NCI-H2196 (cell line): ENCODE results near the gene IL23R.

Source experiments
- DNase-seq: peaks from one replicate; lab custom pipeline; 2025; ENCODE audit not compliant: unreplicated experiment; lab: John Stamatoyannopoulos, UW

The IL23R gene

DNA sequence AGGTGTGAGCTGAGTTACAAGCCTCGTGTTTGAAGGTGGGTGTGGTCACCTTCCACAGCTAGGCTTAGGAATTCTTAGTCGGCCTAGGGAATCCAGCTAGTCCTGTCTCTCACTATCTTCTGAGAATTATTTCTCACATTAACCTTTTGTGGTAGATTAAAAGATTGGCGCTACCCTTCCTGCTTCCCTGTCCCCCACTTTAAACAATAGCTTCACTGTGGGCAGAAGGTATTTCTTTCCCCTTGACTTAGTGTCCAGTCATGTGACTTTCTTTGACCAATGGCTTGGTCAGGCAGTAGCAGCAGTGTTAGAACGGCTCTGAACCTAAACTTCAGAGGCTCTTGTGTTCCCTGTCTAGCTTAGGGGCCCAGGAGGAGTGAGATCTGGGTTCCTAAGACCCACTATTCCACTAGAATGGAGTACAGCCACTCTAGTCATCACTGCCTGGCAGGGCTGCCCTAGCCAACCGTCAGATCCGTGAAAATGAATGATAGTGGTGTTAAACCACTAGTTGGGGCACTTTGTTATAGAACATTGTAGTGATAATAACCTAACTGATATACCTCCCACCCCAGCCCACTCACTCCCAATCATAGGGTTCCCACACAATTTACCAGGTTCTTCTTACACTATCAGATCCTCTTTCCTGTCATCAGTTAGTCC is 17.6 kb upstream of the IL23R start:
- DNase-seq, result no peak

DNA sequence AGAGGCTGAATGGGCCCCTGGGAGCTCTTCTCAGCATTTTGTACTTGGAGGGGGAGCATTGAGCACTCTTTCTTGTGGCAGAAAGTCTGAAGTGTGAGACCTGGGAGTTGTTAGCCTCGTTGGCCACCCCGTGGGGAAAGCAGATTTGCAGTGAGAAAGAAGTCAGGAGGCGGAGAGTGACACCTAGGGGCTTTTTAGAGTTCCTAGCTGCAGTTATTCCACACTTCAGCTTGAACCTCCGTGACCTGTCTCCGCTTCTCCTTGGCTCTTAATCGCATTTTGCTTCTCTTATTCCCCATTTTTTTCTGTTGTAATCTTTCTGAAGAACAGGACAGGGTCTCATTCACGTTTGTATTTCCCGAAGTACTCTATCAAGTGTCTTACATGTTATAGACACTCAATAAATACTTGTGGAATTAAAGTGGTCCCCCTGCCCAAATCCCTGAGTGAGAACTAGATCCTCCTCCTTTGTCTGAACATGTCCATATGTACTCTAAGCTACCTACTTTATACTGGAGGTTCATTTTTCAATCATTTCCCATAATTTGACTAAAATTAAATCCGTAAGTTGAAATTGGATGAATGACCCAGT is 17.0 kb upstream of the IL23R start:
- DNase-seq, result peak; percentile 60

DNA sequence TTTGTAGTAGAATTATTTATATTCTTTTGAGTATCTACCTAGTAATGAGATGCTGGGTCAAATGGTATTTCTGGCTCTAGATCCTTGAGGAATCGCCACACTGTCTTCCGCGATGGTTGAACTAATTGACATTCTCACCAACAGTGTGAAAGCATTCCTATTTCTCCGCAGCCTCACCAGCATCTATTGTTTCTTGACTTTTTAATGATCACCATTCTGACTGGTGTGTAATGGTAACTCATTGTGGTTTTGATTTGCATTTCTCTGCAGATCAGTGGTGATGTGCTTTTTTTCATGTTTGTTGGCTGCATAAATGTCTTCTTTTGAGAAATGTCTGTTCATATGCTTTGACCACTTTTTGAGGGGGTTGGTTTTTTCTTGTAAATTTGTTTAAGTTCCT is 15.3 kb upstream of the IL23R start:
- no peak for DNase-seq

DNA sequence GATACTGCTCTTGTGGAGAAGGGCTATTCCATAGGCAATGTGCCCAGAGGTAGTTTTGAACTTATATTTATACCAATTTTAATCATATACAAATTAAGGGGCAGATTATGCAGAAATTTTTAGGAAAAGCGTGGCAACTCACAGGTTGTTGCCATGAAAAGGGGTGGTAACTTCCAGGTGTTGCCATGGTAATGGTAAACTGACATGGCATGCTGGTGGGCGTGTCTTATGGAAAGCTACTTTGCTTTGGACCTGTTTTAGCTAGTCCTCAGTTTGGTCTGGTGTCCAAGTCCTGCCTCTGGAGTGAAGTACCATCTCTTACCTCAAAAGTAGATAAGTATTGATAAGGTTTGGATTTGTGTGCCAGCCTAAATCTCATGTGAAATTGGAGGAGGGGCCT is 7.9 kb upstream of the IL23R start:
- no peak for DNase-seq

DNA sequence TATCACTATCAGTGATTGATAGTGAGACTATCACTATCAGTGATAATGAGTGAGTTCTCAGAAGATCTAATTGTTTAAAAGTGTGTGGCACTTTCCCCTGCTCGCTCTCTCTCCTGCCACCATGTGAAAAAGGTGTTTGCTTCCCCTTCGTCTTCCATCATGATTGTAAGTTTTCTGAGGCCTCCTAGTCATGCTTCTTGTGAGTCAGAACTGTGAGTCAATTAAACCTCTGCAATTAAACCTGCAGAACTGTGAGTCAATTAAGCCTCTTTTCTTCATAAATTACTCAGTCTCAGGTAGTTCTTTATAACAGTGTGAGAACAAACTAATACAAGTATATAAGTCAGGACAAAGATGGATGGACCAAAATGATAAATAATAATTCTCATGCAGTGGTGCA is 7.0 kb upstream of the IL23R start:
- no peak for DNase-seq

DNA sequence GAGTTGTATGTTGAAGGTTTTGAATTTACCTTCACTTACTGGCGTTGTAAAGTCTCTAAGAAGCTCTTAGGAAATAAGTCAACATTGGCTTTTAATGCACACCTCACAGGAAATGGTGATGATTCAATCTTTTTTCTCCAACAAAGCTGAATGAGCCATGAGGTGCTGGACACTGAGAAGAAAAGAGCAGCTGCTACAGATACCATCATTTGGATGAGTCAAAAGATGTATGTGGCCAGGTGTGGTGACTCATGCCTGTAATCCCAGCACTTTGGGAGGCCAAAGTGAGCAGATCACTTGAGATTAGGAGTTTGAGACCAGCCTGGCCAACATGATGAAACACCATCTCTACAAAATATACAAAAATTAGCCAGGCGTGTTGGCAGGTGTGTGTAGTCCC is 3.3 kb upstream of the IL23R start:
- peak; percentile 73 for DNase-seq

DNA sequence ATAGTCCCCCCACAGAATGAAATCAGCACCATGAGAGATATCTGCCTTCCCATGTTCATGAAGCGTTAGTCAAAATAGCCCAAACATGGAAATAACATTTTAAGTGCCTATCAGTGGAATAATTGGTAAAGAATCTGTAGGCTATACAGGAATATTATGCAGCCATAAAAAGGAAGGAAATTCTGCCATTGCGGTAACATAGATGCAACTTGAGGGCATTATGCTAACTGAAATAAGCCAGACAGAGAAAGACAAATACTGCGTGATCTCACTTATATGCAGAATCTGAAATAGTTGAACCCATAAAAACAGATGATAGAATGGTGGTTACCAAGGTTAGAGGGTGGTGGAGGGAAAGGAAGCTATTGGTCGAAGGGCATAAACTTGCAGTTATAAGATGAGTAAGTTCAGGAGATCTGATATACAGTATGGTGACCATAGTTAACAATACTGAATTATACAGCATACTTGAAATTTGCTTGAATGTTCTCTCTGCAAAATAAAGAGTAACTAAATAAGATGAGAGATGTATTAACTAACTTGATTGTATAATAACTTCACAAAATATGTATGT is 699 bp upstream of the IL23R start:
- no peak for DNase-seq

DNA sequence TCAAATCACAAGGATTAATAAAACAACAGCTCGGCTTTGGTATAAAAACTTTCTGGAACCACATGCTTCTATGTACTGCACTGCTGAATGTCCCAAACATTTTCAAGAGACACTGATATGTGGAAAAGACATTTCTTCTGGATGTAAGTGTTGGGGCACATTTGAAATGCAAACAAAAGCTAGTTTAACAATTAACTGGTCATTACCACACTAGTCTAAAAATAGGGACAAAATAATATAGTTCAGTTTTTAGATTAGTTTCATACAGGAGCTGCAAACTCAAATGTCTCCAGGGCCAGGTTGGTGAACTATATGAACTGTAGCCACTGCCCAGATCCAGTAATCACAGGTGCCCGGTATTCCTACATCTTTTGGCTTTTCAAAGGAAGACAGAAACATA is 3.2 kb downstream of the IL23R start:
- no peak for DNase-seq

DNA sequence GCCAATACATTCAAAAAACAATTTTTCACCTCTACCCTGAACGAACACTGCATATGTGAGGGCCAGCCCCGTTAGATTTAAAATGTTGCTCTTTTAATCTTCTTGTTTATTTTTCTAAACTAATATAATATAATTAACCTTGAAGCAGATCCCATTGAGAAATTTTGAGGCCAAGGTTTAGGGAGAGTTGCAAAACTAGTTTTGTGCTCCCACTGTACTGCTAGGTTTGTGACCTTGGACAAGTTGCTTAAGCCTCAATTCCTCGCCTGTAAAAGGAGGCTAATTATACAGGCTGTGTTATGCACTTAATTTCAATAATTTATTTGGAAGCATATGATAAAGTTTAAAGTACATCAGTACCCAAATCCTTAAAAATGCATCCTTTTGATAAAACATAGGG is 3.7 kb downstream of the IL23R start:
- no peak for DNase-seq

DNA sequence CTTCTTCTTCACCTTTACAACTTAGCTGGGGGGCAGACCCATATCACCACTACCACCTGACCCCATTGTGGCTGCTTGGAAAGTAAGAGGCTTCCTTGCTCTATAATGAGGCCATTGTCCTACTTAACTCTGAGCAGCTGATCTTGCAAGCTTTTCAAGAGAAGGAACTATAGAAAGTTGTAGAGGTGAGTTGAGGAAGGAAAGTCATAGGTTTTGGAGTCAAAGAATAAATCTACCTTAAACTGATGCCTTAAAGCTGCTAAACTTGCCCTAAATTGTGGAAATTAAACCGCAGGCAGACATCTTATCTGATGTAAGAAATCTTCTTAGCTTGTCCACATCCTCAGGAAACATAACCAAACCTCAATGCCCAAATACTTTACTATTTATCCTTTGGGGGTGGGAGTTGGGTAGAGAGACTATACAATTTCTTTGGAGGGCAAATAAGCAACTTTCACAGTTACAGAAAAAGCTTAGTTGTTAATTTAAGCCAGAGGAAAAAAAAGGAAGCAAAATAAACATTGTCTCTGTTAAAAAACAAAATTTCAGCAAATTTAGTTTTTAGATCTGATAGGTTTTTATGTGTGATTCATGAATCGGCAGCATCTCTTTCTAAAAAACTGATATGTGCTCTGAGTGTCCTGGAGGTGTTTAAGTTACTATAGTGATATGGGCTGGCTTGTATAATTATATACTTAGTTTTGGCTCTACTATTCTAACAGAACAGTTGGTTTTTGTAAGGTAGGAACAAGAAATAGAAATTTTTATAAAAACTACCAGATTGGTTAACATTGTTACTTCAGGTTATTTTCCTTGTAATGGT is 4.7 kb downstream of the IL23R start:
- no peak for DNase-seq

DNA sequence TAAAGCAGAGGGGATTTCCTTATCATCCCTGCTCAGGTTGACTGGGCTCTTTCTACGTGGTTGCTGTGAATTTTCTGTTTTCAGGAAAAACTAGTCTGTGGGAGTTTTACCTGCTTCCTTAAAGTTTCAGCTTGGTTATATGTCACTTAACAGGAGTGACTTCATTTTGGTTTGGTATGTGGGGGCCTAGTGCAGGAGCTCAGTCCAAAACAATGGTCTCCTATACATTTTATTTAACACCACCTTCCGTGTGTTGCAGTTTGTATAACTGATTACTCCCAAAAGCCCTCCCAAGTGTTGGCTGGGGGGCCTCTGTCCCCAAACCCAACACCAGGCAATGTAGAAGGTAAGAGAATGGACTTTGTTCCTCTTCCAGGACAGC is 5.3 kb downstream of the IL23R start:
- DNase-seq, result no peak

DNA sequence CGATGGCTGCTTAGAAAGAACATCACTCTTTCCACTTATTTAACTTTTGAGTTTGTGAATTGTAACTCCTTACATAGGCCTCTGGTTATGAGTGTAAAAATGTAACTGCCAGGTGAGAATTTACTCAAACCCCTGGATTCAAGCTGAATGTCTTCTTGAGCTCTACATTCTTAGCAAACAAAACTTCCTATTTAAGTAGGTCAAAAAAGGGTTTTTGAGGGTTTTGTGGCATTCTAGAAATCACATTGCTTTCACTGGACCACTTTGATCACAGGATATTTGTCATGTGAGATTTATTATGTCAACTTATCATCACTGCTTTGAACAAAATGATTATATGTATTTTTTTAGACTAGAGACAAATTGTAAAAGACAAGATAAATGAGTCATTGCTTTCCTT is 5.7 kb downstream of the IL23R start:
- no peak for DNase-seq

DNA sequence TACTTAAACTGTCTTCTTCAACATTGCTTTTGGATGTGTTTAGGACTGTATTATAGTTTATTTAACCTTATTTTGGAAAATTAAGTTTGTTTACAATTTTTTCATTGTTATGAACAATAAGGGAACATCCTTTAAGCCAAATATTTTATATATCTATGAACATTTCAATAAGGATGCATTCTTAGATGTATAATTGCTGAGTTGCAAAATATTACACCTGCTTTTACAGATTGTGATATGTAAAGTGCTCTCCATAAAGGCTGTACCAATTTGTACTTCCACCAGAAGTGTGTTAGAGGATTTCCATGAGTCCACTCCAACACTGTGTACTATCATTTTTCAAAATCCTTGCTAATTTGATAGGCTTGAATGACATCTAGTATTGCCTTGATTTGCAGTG is 7.7 kb downstream of the IL23R start:
- no peak for DNase-seq

DNA sequence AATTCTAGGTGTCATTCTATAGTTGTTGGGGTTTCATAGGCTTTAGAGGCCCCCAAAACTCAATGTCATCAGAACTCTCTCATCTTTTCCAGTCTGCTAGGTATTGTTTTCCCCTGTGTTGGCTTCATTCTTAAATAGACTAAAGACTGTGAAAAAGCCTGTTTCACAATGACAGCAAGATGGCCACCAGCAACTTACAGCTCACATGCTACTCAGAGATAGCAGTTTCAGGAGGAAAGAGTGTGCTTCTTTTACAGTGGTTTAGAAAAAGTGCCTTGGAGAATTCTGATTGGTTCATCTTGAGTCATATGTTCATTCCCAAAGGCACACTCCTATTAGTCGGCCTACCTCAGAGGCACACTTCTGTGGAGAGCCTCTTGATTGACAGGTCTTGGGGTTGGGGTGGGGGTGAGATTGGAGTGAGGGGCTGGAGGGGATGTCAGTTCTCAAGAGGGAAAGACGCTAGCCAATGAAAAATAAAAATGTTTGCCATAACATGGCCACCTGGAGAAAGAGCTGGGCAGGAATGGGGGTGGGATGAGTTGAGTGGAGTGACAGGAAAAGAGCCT is 8.5 kb downstream of the IL23R start:
- DNase-seq, result no peak

DNA sequence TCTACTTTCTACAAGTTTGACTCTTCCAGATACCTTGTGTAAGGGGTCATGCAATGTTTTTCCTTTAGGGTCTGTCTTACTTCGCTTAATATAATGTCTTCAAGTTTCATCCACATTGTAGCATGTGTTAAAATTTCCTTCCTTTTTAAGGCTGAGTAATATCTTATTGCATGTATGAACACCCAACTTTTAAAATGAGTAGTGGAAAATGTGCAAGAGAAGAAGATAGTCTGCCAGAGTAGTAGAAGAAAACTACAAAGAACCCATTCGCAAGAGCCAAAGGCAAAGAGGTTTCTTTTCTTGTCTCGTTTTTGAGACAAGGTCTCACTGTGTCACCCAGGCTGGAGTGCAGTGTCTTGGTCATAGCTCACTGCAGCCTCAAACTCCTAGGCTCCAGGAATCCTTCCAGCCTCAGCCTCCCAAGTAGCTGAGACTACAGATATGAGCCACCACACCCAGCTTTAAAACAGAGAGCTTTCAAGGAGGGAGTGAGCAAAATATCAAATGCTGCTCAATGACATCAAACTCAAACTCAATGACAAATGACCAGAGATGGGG is 9.4 kb downstream of the IL23R start:
- no peak for DNase-seq

DNA sequence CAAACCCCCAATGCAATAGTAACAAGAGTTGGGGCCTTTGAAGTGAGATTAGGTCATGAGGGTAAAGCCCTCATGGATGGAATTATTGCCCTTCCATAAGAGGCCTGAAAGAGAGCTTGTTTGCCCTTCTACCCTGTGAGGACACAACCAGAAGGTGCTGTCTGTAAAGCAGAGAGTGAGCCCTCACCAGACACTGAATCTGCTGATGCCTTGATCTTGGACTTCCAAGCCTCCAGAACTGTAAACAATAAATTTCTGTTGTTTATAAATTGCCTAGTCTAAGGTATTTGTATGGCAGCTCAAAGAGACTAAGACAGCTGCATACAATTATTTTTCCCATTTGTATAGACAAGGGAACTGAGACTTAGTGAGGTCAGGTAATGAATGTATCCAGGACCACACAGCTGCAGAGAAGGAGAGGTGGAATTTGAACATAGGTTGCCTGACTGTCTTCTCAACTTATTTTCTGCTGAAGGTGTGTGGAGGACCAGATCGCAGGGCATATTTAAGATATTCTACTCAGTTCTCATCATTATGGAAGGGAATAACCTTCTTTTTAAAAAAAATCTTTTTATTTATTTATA is 18.7 kb downstream of the IL23R start:
- no peak for DNase-seq

DNA sequence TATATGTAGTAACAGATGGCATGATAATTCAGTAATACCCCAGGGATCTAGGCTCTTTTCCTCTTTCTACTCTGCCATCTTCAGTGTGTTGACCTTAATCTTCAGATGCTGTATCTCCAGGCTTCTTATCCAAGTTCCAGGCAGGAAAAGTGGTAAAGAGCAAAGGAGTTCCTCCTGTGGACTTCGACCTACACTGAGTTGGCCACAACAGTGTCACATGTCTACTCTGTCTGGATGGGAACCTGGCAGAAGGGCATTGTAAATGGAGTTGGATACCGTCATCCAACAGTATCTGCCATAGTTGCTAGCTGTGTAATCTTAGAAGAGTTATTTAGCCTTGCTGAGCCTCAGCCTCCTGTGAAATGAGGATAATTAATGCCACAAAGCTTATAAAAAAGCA is 21.9 kb downstream of the IL23R start:
- no peak for DNase-seq

DNA sequence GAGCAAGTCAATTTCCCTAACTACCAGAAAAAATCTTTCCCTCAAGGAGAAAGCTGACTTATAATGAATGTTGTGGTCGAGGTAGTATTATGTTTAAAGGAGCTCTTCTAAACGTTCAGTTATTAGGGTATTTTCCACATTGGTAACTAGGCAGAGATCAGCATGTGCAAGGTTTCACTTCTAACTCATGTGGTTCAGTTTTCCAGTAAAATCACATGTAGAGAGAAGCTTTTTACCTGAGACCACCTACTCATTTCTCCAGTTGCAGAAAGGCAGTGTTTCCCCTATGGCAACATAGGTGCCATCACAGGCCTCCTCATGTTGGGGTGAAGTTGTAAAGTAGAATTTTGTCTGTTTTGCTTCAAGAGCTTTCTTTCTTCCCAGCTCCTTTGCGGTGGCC is 23.7 kb downstream of the IL23R start:
- no peak for DNase-seq

DNA sequence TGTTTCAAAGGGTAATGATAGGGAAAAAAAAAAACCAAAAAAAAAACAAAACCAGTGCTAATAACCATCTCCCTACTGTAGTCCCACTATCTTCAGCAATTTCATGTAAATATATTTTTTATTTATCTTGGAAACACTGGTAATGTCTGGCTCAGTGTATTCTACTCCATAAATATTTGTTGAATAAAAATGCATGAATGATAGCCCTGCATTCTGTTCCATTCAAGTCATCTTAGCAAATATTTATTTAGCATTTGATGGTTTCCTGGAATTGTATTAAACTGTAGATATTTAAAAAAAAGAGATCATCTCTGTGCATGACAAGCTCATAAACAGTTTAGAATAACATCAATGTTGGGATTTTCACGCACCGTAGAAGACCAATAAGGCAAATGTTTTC is 24.2 kb downstream of the IL23R start:
- peak; percentile 11 for DNase-seq

DNA sequence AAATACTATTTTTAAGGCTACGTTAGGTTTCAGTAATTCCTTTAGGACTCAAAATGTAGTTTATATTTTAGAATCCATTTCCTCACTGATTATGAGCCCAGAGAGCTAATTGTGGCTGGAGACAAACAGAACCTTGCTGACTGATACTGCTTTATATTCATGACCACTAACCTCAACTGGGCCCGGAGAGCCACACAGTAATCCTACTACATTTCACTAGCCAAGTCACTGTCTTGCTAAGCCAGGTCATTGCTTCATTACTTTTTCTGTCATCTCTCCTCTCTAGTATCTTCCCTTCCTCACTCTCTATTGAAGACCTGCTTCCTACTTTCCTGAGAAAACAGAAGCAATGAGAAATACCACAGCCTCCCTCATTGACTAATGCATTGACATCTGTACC is 24.7 kb downstream of the IL23R start:
- DNase-seq, result no peak
